IMR-90 (cell line): Measurements from ENCODE around the gene IL1RAP.

Source experiments
- MAZ ChIP-seq: IDR thresholded peaks from 2 replicates; pipeline ENCODE4 v1.6.1; 2012; ENCODE audit warnings: low read depth, mild to moderate bottlenecking, low read length, improper control_type of control experiment, moderate library complexity, borderline replicate concordance
- SMC3 ChIP-seq: fragments of 150-350 bp; IDR thresholded peaks from 2 replicates; pipeline ENCODE4 v1.6.1; 2016; ENCODE audit warnings: low read depth, mild to moderate bottlenecking, antibody characterized with exemption, low read length, moderate library complexity
- TF ChIP-seq, protein P1 (sequence below): conservative IDR thresholded peaks from 2 replicates; pipeline ENCODE4 v1.5.1; 2012; ENCODE audit warnings: mild to moderate bottlenecking, low read depth, low read length, improper control_type of control experiment

- TF ChIP-seq MAZ (no peak), SMC3 (no peak)
- TF ChIP-seq, protein P1, sequence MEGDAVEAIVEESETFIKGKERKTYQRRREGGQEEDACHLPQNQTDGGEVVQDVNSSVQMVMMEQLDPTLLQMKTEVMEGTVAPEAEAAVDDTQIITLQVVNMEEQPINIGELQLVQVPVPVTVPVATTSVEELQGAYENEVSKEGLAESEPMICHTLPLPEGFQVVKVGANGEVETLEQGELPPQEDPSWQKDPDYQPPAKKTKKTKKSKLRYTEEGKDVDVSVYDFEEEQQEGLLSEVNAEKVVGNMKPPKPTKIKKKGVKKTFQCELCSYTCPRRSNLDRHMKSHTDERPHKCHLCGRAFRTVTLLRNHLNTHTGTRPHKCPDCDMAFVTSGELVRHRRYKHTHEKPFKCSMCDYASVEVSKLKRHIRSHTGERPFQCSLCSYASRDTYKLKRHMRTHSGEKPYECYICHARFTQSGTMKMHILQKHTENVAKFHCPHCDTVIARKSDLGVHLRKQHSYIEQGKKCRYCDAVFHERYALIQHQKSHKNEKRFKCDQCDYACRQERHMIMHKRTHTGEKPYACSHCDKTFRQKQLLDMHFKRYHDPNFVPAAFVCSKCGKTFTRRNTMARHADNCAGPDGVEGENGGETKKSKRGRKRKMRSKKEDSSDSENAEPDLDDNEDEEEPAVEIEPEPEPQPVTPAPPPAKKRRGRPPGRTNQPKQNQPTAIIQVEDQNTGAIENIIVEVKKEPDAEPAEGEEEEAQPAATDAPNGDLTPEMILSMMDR = no peak
Measured at GRCh38 chr3:190494907-190495306, 19.0 kb upstream of the IL1RAP start.
